H9 (cell line): ENCODE measurements around the gene DCDC1. TPM values are rescaled to one million over a fixed set of nuclear protein-coding genes. Genes with fewer than 3 reads are reported as not detected.

Source experiments
- DNase-seq: peaks from one replicate; pipeline ENCODE4 v3.0.0-alpha.2; 2017
- H2AFZ ChIP-seq: one replicate; pipeline ENCODE4 v1.6.1; 2013; ENCODE audit warnings: mild to moderate bottlenecking, low read length, control low read depth, moderate library complexity
- H2AK5ac ChIP-seq: 2 replicates; pipeline ENCODE4 v1.6.1; 2013; ENCODE audit warnings: low read length, control low read depth, mixed read lengths; ENCODE audit not compliant: insufficient read length
- H2BK120ac ChIP-seq: one replicate; pipeline ENCODE4 v1.6.1; 2013; ENCODE audit warnings: low read depth, mild to moderate bottlenecking, low read length, control low read depth, inconsistent platforms; ENCODE audit not compliant: poor library complexity, severe bottlenecking
- H2BK12ac ChIP-seq: 2 replicates; pipeline ENCODE4 v1.6.1; 2013; ENCODE audit warnings: low read length, control low read depth, mixed read lengths, low read depth; ENCODE audit not compliant: insufficient read length
- H2BK15ac ChIP-seq: 2 replicates; pipeline ENCODE4 v1.6.1; 2013; ENCODE audit warnings: low read depth, low read length, control low read depth
- H2BK20ac ChIP-seq: one replicate; pipeline ENCODE4 v1.6.1; 2013; ENCODE audit warnings: low read depth, mild to moderate bottlenecking, low read length, control low read depth, inconsistent platforms; ENCODE audit not compliant: poor library complexity, severe bottlenecking
- H2BK5ac ChIP-seq: 2 replicates; pipeline ENCODE4 v1.6.1; 2013; ENCODE audit warnings: low read length, control low read depth, mixed read lengths; ENCODE audit not compliant: insufficient read length
- H3K14ac ChIP-seq: 2 replicates; pipeline ENCODE4 v1.6.1; 2013; ENCODE audit warnings: low read length, control low read depth; ENCODE audit not compliant: insufficient read depth
- H3K18ac ChIP-seq: 2 replicates; pipeline ENCODE4 v1.6.1; 2013; ENCODE audit warnings: low read depth, mild to moderate bottlenecking, mixed read lengths, low read length, control low read depth; ENCODE audit not compliant: insufficient read length
- H3K23ac ChIP-seq: 2 replicates; pipeline ENCODE4 v1.6.1; 2013; ENCODE audit warnings: low read length, control low read depth, mixed read lengths, low read depth; ENCODE audit not compliant: insufficient read length
- H3K23me2 ChIP-seq: 2 replicates; pipeline ENCODE4 v1.6.1; 2013; ENCODE audit warnings: low read depth, mild to moderate bottlenecking, mixed read lengths, low read length, control low read depth; ENCODE audit not compliant: insufficient read length, poor library complexity, severe bottlenecking
- H3K27ac ChIP-seq: 2 replicates; pipeline ENCODE4 v1.5.1; 2013; ENCODE audit warnings: low read length, control low read depth, mixed read lengths, low read depth; ENCODE audit not compliant: insufficient read length
- H3K27me3 ChIP-seq: 2 replicates; pipeline ENCODE4 v1.6.1; 2013; ENCODE audit warnings: low read length, control low read depth, inconsistent platforms; ENCODE audit not compliant: insufficient read depth
- H3K4ac ChIP-seq: 2 replicates; pipeline ENCODE4 v1.6.1; 2013; ENCODE audit warnings: low read depth, mild to moderate bottlenecking, control low read depth, inconsistent platforms, low read length, moderate library complexity
- H3K4me1 ChIP-seq: 2 replicates; pipeline ENCODE4 v1.6.1; 2013; ENCODE audit warnings: low read length, control low read depth, inconsistent platforms; ENCODE audit not compliant: insufficient read depth
- H3K4me2 ChIP-seq: 2 replicates; pipeline ENCODE4 v1.6.1; 2013; ENCODE audit warnings: low read length, control low read depth, mixed read lengths; ENCODE audit not compliant: insufficient read length, insufficient read depth
- H3K56ac ChIP-seq: 2 replicates; pipeline ENCODE4 v1.6.1; 2013; ENCODE audit warnings: low read depth, mild to moderate bottlenecking, mixed read lengths, low read length, control low read depth; ENCODE audit not compliant: insufficient read length
- H3K79me1 ChIP-seq: 2 replicates; pipeline ENCODE4 v1.6.1; 2013; ENCODE audit warnings: low read depth, mild to moderate bottlenecking, moderate library complexity, low read length, control low read depth, inconsistent platforms; ENCODE audit not compliant: insufficient read depth, poor library complexity, severe bottlenecking
- H3K79me2 ChIP-seq: 2 replicates; pipeline ENCODE4 v1.6.1; 2013; ENCODE audit warnings: low read length, control low read depth, inconsistent platforms; ENCODE audit not compliant: insufficient read depth
- H3K9ac ChIP-seq: 2 replicates; pipeline ENCODE4 v1.6.1; 2013; ENCODE audit warnings: low read length, control low read depth, mixed read lengths; ENCODE audit not compliant: insufficient read length; ENCODE audit errors: extremely low read depth
- H3K9me3 ChIP-seq: one replicate; pipeline ENCODE4 v1.6.1; 2013; ENCODE audit warnings: low read depth, low read length, inconsistent platforms; ENCODE audit not compliant: control insufficient read depth
- H3T11ph ChIP-seq: one replicate; pipeline ENCODE4 v1.6.1; 2013; ENCODE audit warnings: mild to moderate bottlenecking, low read length, control low read depth, inconsistent platforms
- H4K20me1 ChIP-seq: one replicate; pipeline ENCODE4 v1.6.1; 2013; ENCODE audit not compliant: control insufficient read depth, insufficient read length, insufficient read depth
- H4K5ac ChIP-seq: 2 replicates; pipeline ENCODE4 v1.6.1; 2013; ENCODE audit warnings: low read depth, mild to moderate bottlenecking, mixed read lengths, low read length, control low read depth; ENCODE audit not compliant: insufficient read length
- H4K8ac ChIP-seq: replicated peaks from 2 replicates; pipeline ENCODE4 v1.6.1; 2013; ENCODE audit warnings: low read length, control low read depth, mixed read lengths, low read depth; ENCODE audit not compliant: insufficient read length
- H4K91ac ChIP-seq: 2 replicates; pipeline ENCODE4 v1.6.1; 2013; ENCODE audit warnings: low read depth, mild to moderate bottlenecking, moderate library complexity, mixed read lengths, low read length, control low read depth; ENCODE audit not compliant: insufficient read length
- H3K27ac Mint-ChIP-seq, 3 experiments: 2 replicates in 2 of 3; 3 replicates in 1 of 3; pipeline ENCODE4 v1.8.0; 2020 to 2021; ENCODE audit warnings: mixed read lengths in 3 of 3, mild to moderate bottlenecking in 1 of 3, moderate library complexity in 1 of 3
- H3K27me3 Mint-ChIP-seq: 2 replicates; pipeline ENCODE4 v1.8.0; 2021; ENCODE audit warnings: low read depth, mild to moderate bottlenecking, moderate library complexity, mixed read lengths
- H3K36me3 Mint-ChIP-seq, 3 experiments: 2 replicates in 2 of 3; 3 replicates in 1 of 3; pipeline ENCODE4 v1.8.0; 2020 to 2021; ENCODE audit warnings: low read depth in 3 of 3, mixed read lengths in 3 of 3; ENCODE audit not compliant: insufficient read depth in 1 of 3
- H3K4me1 Mint-ChIP-seq, 2 experiments: 2 replicates each; pipeline ENCODE4 v1.8.0; 2020; ENCODE audit warnings: mixed read lengths in 2 of 2
- H3K4me3 Mint-ChIP-seq, 2 experiments: 2 replicates in 1 of 2; 3 replicates in 1 of 2; pipeline ENCODE4 v1.8.0; 2020 to 2021; ENCODE audit warnings: mild to moderate bottlenecking in 2 of 2, mixed read lengths in 2 of 2, moderate library complexity in 1 of 2
- H3K9me3 Mint-ChIP-seq, 2 experiments: 2 replicates in 1 of 2; 3 replicates in 1 of 2; pipeline ENCODE4 v1.8.0; 2020; ENCODE audit warnings: mild to moderate bottlenecking in 2 of 2, mixed read lengths in 2 of 2, moderate library complexity in 1 of 2
- WGBS: extraction: QIAGEN DNeasy Blood & Tissue Kit; methylation state at CpG from one replicate; pipeline ENCODE4 v1.1.7; 2013; ENCODE audit warnings: missing lambda C conversion rate, low lambda C conversion rate, mixed read lengths; ENCODE audit not compliant: insufficient read length; ENCODE audit errors: extremely low coverage; 5-methylcytosine and 5-hydroxymethylcytosine counted together
- total RNA-seq: library from RNA; stranded (reverse); gene quantifications from 2 replicates; pipeline ENCODE4 v1.2.1, GENCODE V29; 2021
- TF ChIP-seq, protein P1 (sequence below): fragments of 200-600 bp; sonication (generic); conservative IDR thresholded peaks from 3 replicates; pipeline ENCODE4 v1.8.0; 2021; ENCODE audit warnings: antibody characterized with exemption, mild to moderate bottlenecking

The DCDC1 gene
- total RNA-seq, 1 experiment from 2014 or later = 0.09 TPM

DNA sequence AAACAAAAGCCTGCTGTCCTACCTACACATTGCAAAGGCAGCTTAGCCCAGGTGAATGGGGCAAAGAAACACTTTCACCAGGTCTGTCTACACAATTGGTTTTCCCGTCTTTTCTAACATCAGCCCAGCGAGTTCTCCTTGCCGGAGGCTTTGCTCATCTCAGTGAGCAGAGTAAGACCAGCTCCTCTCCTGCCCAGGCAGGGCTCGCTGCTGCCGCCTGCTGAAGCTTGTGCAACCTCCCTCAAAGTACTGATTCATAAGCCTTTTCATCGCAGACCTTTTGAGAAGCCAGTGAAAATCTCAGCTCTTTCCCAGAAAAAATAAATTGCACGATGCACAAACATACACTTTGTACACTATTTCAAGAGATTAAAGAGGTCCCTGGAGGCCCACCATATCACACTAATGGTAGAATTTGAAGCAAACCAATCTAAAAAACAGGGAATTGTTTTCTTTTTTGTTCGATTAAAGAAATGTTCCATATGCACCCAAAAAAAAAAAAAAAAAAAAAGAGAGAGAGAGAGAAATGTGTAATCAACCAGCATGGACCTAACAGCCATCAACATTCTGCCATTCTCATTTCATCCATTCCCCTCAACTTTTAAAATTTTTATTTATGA lies 455.3 kb downstream of the DCDC1 start:
- H2BK120ac ChIP-seq = no peak overlapping the region
- H3K79me2 ChIP-seq = no peaks in the 10 kb centered on the region
- no peaks in the 10 kb centered on the region for H4K20me1 ChIP-seq
- H4K91ac ChIP-seq = no peak overlapping the region
- no peak overlapping the region for H2BK5ac ChIP-seq
- no peak overlapping the region for H3T11ph ChIP-seq
- no peak overlapping the region for H3K14ac ChIP-seq
- no peak overlapping the region for H3K23ac ChIP-seq
- H3K56ac ChIP-seq = no peak overlapping the region
- H2AK5ac ChIP-seq = no peak overlapping the region
- H3K27me3 Mint-ChIP-seq = peaks cover 4% of the 10 kb centered on the region; the same call in 1 of the 2 replicates
- H3K18ac ChIP-seq = no peak overlapping the region
- H3K79me1 ChIP-seq = no peaks in the 10 kb centered on the region
- no peak overlapping the region for H4K5ac ChIP-seq
- H3K36me3 Mint-ChIP-seq = no peaks in the 10 kb centered on the region
- H3K27me3 ChIP-seq = no peaks in the 10 kb centered on the region
- peaks cover 12 to 15% of the 10 kb centered on the region in 2 experiments for H3K4me1 Mint-ChIP-seq
- H3K9me3 ChIP-seq = no peaks in the 10 kb centered on the region
- no peak overlapping the region for H3K9ac ChIP-seq
- no peak overlapping the region for H3K4me2 ChIP-seq
- peak; percentile 82 for DNase-seq
- no peak overlapping the region for H3K4me3 Mint-ChIP-seq
- H2BK15ac ChIP-seq = no peak overlapping the region
- H3K4ac ChIP-seq = no peak overlapping the region
- WGBS = no CpG with 5 or more reads among the region's 8 CpGs
- no peaks in the 10 kb centered on the region for H3K23me2 ChIP-seq
- no peaks in the 10 kb centered on the region for H3K4me1 ChIP-seq
- no peaks in the 10 kb centered on the region for H3K9me3 Mint-ChIP-seq
- H3K27ac ChIP-seq = no peak overlapping the region
- H3K27ac Mint-ChIP-seq = no peak overlapping the region; a peak in 1 of 7 replicates
- TF ChIP-seq, protein P1, sequence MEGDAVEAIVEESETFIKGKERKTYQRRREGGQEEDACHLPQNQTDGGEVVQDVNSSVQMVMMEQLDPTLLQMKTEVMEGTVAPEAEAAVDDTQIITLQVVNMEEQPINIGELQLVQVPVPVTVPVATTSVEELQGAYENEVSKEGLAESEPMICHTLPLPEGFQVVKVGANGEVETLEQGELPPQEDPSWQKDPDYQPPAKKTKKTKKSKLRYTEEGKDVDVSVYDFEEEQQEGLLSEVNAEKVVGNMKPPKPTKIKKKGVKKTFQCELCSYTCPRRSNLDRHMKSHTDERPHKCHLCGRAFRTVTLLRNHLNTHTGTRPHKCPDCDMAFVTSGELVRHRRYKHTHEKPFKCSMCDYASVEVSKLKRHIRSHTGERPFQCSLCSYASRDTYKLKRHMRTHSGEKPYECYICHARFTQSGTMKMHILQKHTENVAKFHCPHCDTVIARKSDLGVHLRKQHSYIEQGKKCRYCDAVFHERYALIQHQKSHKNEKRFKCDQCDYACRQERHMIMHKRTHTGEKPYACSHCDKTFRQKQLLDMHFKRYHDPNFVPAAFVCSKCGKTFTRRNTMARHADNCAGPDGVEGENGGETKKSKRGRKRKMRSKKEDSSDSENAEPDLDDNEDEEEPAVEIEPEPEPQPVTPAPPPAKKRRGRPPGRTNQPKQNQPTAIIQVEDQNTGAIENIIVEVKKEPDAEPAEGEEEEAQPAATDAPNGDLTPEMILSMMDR = peak; percentile 90
- no peak overlapping the region for H2AFZ ChIP-seq
- no peak overlapping the region for H2BK12ac ChIP-seq
- no peak overlapping the region for H2BK20ac ChIP-seq
- H4K8ac ChIP-seq = no peak overlapping the region
